Adrenal gland (tissue), 12 donors: ENCODE results near the gene MLIP. TPM values are rescaled to one million over a fixed set of nuclear protein-coding genes. Genes with fewer than 3 reads are reported as not detected.

Source experiments
- DNase-seq, 7 donors: peaks; one replicate each; pipeline ENCODE4 v3.0.0-alpha.2; 2019 to 2020
- H3K27ac ChIP-seq, 5 donors: fragments of 200-600 bp; sonication (generic) in 4 of 5; 1 replicate in 3 of 5; 2 replicates in 2 of 5; pipeline versions ENCODE4 v1.5.1 to v1.8.0; 2016 to 2020; ENCODE audit warnings: mild to moderate bottlenecking in 1 of 5
- H3K27me3 ChIP-seq: fragments of 200-600 bp; 2 replicates; pipeline ENCODE4 v1.8.0; 2021
- H3K36me3 ChIP-seq, 2 donors: fragments of 200-600 bp; replicated peaks in 1 of 2; 1 replicate in 1 of 2; 2 replicates in 1 of 2; pipeline versions ENCODE4 v1.5.1 to v1.8.0; 2018 to 2022
- H3K4me1 ChIP-seq, 2 donors: fragments of 200-600 bp; replicated peaks in 1 of 2; 1 replicate in 1 of 2; 2 replicates in 1 of 2; pipeline versions ENCODE4 v1.5.1 to v1.8.0; 2018 to 2021
- H3K4me3 ChIP-seq, 4 donors: fragments of 200-600 bp; sonication (generic) in 3 of 4; one replicate each; pipeline ENCODE4 v1.5.1; 2016 to 2018
- H3K9me3 ChIP-seq, 3 donors: fragments of 200-600 bp; sonication (generic) in 1 of 3; replicated peaks in 1 of 3; 1 replicate in 2 of 3; 2 replicates in 1 of 3; pipeline versions ENCODE4 v1.5.1 to v1.8.0; 2016 to 2021
- CTCF ChIP-seq, 6 experiments: fragments of 450-650 bp in 4 of 6; fragments of 200-600 bp in 2 of 6; sonication (generic) in 1 of 6; IDR thresholded peaks; 1 replicate in 5 of 6; 2 replicates in 1 of 6; pipeline versions ENCODE4 v1.5.1 to v1.8.0; 2016 to 2021; ENCODE audit warnings: antibody characterized with exemption in 6 of 6, mild to moderate bottlenecking in 2 of 6, moderate library complexity in 1 of 6
- POLR2A ChIP-seq, 2 donors: fragments of 450-650 bp; IDR thresholded peaks; one replicate each; pipeline ENCODE4 v1.6.1; 2017; ENCODE audit warnings: antibody characterized with exemption in 2 of 2, mild to moderate bottlenecking in 2 of 2, moderate library complexity in 1 of 2
- WGBS, 4 donors: extraction: QIAGEN DNeasy Blood & Tissue Kit in 2 of 4; methylation state at CpG; one replicate each; pipeline versions ENCODE4 v1.1.5 to v1.1.7; 2013 to 2017; 5-methylcytosine and 5-hydroxymethylcytosine counted together
- intact Hi-C, 2 donors: fragments of 100-400 bp; cut with DNase I; formaldehyde crosslinking; loops; one replicate each; pipeline versions ENCODE4 v1.14.1 to v1.15.0; 2022 to 2023
- polyA plus RNA-seq, 3 donors: library from polyadenylated mRNA; stranded (reverse); fragments of 200-250 nt in 2 of 3; fragments of 350-450 nt in 1 of 3; fragmentation: Illumina TruSeq in 1 of 3; extraction: RNeasy Lipid Tissue Mini Kit (QIAGEN cat#74804) in 1 of 3; gene quantifications; one replicate each; pipeline ENCODE4 v1.2.3, GENCODE V29; 2013 to 2014
- total RNA-seq, 9 donors: library from RNA; depleted of rRNA in 4 of 9; stranded (reverse); fragments of >200 nt in 4 of 9; fragments of 120-200 nt in 1 of 9; fragmentation: NEBNext Ultra II Directional in 1 of 9; extraction: Animal tissue kit (Norgen Biotek cat#: 25700) in 1 of 9; gene quantifications; one replicate each; pipeline versions ENCODE4 v1.1.0 to v1.2.4, GENCODE V29; 2013 to 2023
- donor health status: healthy with polysubstance abuse.
- donor health status: Bipolar disorder and iron deficiency.
- donor health status: DM: yes; HTN: yes; CAD: no.
- donor health status: DM: no; HTN: no; CAD: no.
- donor health status: DM: no; HTN: no; CAD: no.
- donor health status: DM: yes; HTN: yes; CAD: no.

MLIP gene
- total and polyA plus RNA-seq, 12 donors: 0.88 to 9.6 (median 5.0) TPM

GRCh38 chr6:54095723-54096122, 15.5 kb upstream of the MLIP start:
- Histone ChIP-seq H3K27me3 (no peaks in the 10 kb centered on the region), H3K27ac (no peak overlapping the region), H3K4me3 (no peak overlapping the region), H3K4me1 (no peaks in the 10 kb centered on the region), H3K9me3 (no peaks in the 10 kb centered on the region), H3K36me3 (no peaks in the 10 kb centered on the region)
- TF ChIP-seq POLR2A (IDR thresholded peaks at IDR 0.05) (no peak), CTCF (IDR thresholded peaks at IDR 0.05) (no peak)
- 90 to 97% (median 95%) methylated on average over 4 of the region's 4 CpGs for WGBS, 4 donors
- intact Hi-C loops: no loop called here
- no peak for DNase-seq

- Histone ChIP-seq H3K4me1 (no peaks in the 10 kb centered on the region), H3K27me3 (no peaks in the 10 kb centered on the region), H3K4me3 (no peak overlapping the region), H3K27ac (no peak overlapping the region), H3K36me3 (no peaks in the 10 kb centered on the region), H3K9me3 (no peaks in the 10 kb centered on the region)
- WGBS, 4 donors: 79 to 85% (median 81%) methylated on average over 3 of the region's 3 CpGs
- TF ChIP-seq POLR2A (IDR thresholded peaks at IDR 0.05): no peak
- DNase-seq: no peak
- intact Hi-C loops: no loop called here
These were observed 14.4 kb upstream of the MLIP start for GRCh38 chr6:54096811-54097210.

- Histone ChIP-seq H3K4me3 (no peak overlapping the region), H3K9me3 (no peaks in the 10 kb centered on the region), H3K4me1 (no peaks in the 10 kb centered on the region), H3K36me3 (no peaks in the 10 kb centered on the region), H3K27ac (no peak overlapping the region), H3K27me3 (no peaks in the 10 kb centered on the region)
- 53 to 63% (median 62%) methylated on average over 4 of the region's 4 CpGs for WGBS, 4 donors
- DNase-seq: no peak
- intact Hi-C loops: no loop called here
- TF ChIP-seq CTCF (IDR thresholded peaks at IDR 0.05): no peak
These were observed 13.5 kb upstream of the MLIP start for GRCh38 chr6:54097753-54098152.

GRCh38 chr6:54098450-54099044, 12.7 kb upstream of the MLIP start:
- no peaks in the 10 kb centered on the region for H3K4me1 ChIP-seq

More at GRCh38 chr6:54098450-54099044, 12.7 kb upstream of the MLIP start:
- no peak for DNase-seq
- intact Hi-C loops: no loop called here
- Histone ChIP-seq H3K27me3 (no peaks in the 10 kb centered on the region), H3K27ac (no peak overlapping the region), H3K4me3 (no peak overlapping the region), H3K9me3 (no peaks in the 10 kb centered on the region), H3K36me3 (no peaks in the 10 kb centered on the region)
- no peak for TF ChIP-seq POLR2A (IDR thresholded peaks at IDR 0.05)
- TF ChIP-seq CTCF (IDR thresholded peaks at IDR 0.05): no peak
- WGBS, 4 donors: 83 to 87% (median 85%) methylated on average over 6 of the region's 6 CpGs
